ENCODE results near the gene CASQ1. TPM values are rescaled to one million over a fixed set of nuclear protein-coding genes. Genes with fewer than 3 reads are reported as not detected.

CASQ1 gene
- total and polyA plus RNA-seq, 2 donors (not counting 3 experiments of a cell fraction or from before 2014, with no cell fraction given): not detected

DNA sequence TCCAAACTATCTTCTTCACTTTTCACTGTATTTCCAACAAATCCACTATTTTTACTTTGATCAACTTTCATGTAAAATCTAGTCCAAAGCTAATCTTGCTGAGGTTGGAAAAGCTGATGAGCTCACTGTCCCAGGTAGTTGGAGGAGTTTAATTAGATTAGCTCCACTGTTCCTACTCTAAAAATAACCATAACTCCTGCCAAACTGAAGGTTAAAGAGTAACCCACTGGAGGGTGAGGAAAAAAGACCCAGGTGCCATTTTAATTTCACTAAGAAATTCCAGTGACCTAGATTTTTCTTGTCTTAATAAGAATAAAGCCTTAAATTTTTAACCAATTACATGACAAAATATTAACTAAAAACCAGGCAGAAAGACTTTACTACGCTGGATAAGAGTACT lies 56.7 kb downstream of the CASQ1 start:
- Histone ChIP-seq H3K27ac (ENCODE audit: insufficient read depth, low read depth, low read length) (no peak overlapping the region), H3K79me2 (ENCODE audit: control insufficient read depth, insufficient read depth, low read length) (peaks cover 44% of the 10 kb centered on the region), H3K9me1 (replicated peaks; ENCODE audit: control insufficient read depth, extremely low read depth, insufficient read depth, low read length) (no peaks in the 10 kb centered on the region), H4K20me1 (replicated peaks; ENCODE audit: control insufficient read depth, extremely low read depth, insufficient read depth, low read length) (peaks cover 2% of the 10 kb centered on the region), H3K4me3 (replicated peaks in 1 of 3; ENCODE audit: insufficient read depth in 1 of 3, low read depth in 1 of 3, low read length in 3 of 3) (no peak overlapping the region), H2AFZ (ENCODE audit: low read depth, low read length) (no peak overlapping the region), H3K9ac (replicated peaks; ENCODE audit: extremely low read depth, insufficient read depth, low read length) (no peak overlapping the region), H3K27me3 (ENCODE audit: control insufficient read depth in 2 of 2, insufficient read depth in 2 of 2, low read length in 2 of 2) (no peaks in the 10 kb centered on the region), H3K36me3 (ENCODE audit: control insufficient read depth in 2 of 2, extremely low read depth in 1 of 2, insufficient read depth in 2 of 2, low read length in 2 of 2) (no peaks in the 10 kb centered on the region), H3K4me1 (ENCODE audit: control insufficient read depth, extremely low read depth, insufficient read depth, low read length) (peaks cover 5% of the 10 kb centered on the region), H3K4me2 (ENCODE audit: insufficient read depth, low read length) (no peak overlapping the region), H3K9me3 (replicated peaks; ENCODE audit: control insufficient read depth, insufficient read depth, low read length) (no peaks in the 10 kb centered on the region)
- CTCF ChIA-PET: interaction anchor here (7.5 kb wide), 1 partner anchor 54 kb away, joined by 61 read pairs; no protein-coding TSS in a partner anchor
- POLR2A ChIA-PET: interaction anchor here (0.6 kb wide), 1 partner anchor 23 kb away, joined by 3 read pairs; no protein-coding TSS in a partner anchor
- TF ChIP-seq POLR2AphosphoS5 (IDR thresholded peaks at IDR 0.05; ENCODE audit: insufficient read depth, low read depth, low read length) (no peak), EZH2 (IDR thresholded peaks at IDR 0.05; ENCODE audit: borderline replicate concordance, low read depth, low read length, severe bottlenecking) (no peak), FOS (IDR thresholded peaks at IDR 0.05; ENCODE audit: borderline replicate concordance, insufficient read depth, low read length) (no peak), GATA2 (IDR thresholded peaks at IDR 0.05; ENCODE audit: insufficient read depth, insufficient read length, low read depth, low read length) (no peak), JUN (IDR thresholded peaks at IDR 0.05; ENCODE audit: borderline replicate concordance, insufficient read depth, insufficient read length, low read depth) (no peak), MYC (IDR thresholded peaks at IDR 0.05; ENCODE audit: low read depth, low read length) (no peak), POLR2A (IDR thresholded peaks at IDR 0.05; ENCODE audit: low read depth, low read length) (no peak)
- TF ChIP-seq, protein P1, sequence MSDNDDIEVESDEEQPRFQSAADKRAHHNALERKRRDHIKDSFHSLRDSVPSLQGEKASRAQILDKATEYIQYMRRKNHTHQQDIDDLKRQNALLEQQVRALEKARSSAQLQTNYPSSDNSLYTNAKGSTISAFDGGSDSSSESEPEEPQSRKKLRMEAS (IDR thresholded peaks at IDR 0.05; ENCODE audit: insufficient read depth, insufficient read length): no peak
- TF ChIP-seq, protein P2, sequence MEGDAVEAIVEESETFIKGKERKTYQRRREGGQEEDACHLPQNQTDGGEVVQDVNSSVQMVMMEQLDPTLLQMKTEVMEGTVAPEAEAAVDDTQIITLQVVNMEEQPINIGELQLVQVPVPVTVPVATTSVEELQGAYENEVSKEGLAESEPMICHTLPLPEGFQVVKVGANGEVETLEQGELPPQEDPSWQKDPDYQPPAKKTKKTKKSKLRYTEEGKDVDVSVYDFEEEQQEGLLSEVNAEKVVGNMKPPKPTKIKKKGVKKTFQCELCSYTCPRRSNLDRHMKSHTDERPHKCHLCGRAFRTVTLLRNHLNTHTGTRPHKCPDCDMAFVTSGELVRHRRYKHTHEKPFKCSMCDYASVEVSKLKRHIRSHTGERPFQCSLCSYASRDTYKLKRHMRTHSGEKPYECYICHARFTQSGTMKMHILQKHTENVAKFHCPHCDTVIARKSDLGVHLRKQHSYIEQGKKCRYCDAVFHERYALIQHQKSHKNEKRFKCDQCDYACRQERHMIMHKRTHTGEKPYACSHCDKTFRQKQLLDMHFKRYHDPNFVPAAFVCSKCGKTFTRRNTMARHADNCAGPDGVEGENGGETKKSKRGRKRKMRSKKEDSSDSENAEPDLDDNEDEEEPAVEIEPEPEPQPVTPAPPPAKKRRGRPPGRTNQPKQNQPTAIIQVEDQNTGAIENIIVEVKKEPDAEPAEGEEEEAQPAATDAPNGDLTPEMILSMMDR (IDR thresholded peaks at IDR 0.05; ENCODE audit: extremely low read depth in 1 of 2, insufficient read depth in 1 of 2, low read depth in 1 of 2, low read length in 2 of 2): no peak
- intact Hi-C loops (cut with micrococcal nuclease): no loop called here
- no peak for FAIRE-seq
- no TSS peak for BruUV-seq (replicated peaks)
- no peak for DNase-seq (ENCODE audit: low read depth, low spot score)
- dilution Hi-C loops (cut with MboI; ENCODE audit: extremely low pct_ligation_motif_present, low sequenced_read_pairs): no loop called here
